Stimulated activated CD4-positive, alpha-beta T cell treated with anti-CD3 and anti-CD28 coated beads, Interleukin-2, amount 100 ng/mL, for 24 hours (primary cell): ENCODE results near the gene TUBGCP2.

ENCODE experiments used
- DNase-seq, 2 donors: peaks; one replicate each; pipeline ENCODE4 v3.0.0-alpha.2; 2020

TUBGCP2 gene, protein sequence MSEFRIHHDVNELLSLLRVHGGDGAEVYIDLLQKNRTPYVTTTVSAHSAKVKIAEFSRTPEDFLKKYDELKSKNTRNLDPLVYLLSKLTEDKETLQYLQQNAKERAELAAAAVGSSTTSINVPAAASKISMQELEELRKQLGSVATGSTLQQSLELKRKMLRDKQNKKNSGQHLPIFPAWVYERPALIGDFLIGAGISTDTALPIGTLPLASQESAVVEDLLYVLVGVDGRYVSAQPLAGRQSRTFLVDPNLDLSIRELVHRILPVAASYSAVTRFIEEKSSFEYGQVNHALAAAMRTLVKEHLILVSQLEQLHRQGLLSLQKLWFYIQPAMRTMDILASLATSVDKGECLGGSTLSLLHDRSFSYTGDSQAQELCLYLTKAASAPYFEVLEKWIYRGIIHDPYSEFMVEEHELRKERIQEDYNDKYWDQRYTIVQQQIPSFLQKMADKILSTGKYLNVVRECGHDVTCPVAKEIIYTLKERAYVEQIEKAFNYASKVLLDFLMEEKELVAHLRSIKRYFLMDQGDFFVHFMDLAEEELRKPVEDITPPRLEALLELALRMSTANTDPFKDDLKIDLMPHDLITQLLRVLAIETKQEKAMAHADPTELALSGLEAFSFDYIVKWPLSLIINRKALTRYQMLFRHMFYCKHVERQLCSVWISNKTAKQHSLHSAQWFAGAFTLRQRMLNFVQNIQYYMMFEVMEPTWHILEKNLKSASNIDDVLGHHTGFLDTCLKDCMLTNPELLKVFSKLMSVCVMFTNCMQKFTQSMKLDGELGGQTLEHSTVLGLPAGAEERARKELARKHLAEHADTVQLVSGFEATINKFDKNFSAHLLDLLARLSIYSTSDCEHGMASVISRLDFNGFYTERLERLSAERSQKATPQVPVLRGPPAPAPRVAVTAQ

DNA sequence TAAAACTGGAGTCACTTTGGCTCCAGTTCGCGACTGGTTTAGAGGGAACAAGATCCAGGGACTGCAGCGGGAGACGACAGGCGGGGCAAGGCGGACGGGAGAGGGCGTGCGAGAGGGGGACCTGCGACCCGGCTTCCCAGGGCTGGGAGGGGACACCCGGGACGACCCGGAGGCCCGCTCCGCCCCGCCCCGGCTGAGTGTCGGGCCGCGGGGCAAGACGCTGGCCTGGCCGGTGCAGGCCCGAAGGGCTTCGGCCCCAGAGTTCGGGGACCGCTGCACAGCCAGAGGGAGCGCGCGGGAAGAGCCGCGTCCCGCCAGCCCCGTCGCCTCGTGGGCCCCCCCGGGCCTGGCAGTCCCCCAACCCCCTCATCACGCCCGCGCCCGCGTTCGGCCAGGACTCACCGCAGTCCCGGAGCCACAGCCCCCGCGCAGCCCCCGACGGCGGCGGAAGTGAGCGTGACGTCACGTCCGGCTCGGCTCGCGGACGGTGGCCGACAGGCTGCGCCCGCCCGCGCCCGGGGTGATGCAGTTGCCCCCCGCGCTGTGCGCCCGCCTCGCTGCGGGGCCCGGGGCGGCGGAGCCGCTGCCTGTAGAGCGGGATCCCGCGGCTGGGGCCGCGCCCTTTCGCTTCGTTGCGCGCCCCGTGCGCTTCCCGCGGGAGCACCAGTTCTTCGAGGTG is at the start of gene TUBGCP2, which contains the start of gene ZNF511:
Gene TUBGCP2, minus strand, starts transcription at position 452 of the 679 bp plus-strand sequence. CDS start 5,931 bp downstream, outside the sequence.
Gene ZNF511, plus strand, starts transcription at position 494 of the 679 bp plus-strand sequence. Its CDS starts 30 bp downstream, at position 524.
- DNase-seq: peak; percentile 87 to 90

GRCh38 chr10:133357285-133358161 is 48.9 kb upstream of the TUBGCP2 start, which contains the start of gene FUOM:
TSS of gene FUOM (minus strand) at chr10:133358019. CDS start at chr10:133358007, 12 bp downstream.
- peak; percentile 73 to 76 for DNase-seq

GRCh38 chr10:133356549-133357284 is 48.0 kb upstream of the TUBGCP2 start:
- DNase-seq: no peak

- DNase-seq: no peak
Measured at GRCh38 chr10:133355991-133356390, 47.3 kb upstream of the TUBGCP2 start.

DNA sequence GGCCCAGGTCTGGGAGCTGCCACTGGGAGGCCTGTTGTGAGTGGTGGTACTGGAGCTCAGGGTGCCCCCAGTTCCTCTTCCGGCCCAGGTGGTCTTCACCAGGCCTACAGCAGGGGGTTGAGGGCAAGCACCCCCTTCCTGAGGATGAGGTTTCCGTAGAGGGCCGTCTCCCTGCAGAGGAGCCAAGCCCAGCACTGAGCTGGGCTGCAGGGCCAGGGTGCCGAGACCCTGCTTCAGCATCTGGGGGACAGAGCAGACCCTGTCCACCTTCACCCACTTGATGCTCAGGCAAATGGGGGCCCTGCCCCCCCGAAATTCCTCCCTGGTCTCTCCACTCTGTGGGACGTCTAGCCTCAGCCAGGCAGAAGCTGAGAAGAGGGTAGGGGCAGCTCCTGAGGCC is 46.6 kb upstream of the TUBGCP2 start:
- DNase-seq: no peak

DNA sequence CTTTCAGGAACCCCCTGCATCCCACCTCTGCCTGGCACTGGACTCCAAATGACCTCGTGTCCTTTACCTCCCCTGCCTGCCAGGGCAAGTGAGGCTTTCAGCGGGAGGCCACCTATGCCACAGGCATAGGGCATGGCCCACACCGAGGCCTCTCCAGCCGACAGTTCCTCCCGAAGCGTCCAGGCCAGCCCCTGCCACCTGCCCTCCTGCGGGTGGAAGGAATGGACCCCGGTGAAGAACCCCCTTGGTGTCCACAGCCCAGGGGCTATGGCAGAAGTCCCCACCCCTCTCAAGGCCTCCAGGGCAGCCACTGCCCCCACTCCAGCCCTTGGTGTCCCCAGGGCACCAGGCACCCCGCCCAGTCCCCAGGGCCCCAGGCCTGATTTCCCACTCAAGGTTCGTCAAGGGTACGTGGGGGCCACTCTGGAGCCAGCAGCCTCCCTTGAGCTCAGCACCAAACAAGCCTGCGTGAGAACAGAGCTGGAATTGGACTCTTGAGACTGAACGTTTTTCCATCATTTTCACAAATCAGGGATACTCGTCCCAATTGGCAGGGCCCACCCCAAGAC is 46.1 kb upstream of the TUBGCP2 start:
- DNase-seq: no peak

GRCh38 chr10:133353988-133354605 is 45.4 kb upstream of the TUBGCP2 start:
- DNase-seq: no peak

DNA sequence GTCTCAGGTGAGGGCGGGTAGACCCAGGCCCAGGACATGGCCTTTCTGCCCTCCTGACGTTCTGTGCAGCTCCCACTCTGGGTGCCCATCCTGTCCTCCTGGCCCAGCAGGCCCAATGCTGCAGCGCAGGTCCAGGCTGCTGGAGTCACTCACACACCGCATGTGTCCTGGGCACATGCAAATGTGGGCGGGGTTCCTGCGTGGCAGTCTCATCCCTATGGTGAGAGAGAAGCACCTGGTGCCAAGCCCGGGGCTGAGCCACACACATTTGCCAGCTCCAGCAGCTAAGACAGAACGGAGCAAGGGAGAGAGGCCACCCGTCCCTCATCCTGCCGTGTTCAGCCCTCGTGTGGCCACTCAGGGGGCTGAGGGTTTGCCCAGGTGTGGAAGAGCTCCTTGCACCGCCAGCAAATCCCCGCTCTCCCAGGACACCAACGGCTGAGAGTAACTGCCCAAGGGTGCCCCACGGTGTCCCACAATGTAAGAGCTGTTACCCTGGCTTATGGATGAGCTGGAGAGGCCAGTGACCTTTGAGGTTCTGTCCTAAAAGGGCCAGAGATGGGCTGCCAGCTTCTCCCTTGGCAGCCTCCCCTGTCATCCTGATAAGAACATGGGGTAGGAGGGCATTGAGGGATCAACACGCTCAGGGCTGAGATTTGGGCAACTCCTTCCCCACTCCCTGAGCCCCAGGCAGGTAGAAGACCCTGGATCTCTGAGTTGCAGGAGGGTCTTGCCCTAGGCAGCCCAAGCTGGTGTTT is 44.7 kb upstream of the TUBGCP2 start:
- DNase-seq: no peak

- no peak for DNase-seq
Measured at GRCh38 chr10:133351408-133352318, 43.0 kb upstream of the TUBGCP2 start.

DNA sequence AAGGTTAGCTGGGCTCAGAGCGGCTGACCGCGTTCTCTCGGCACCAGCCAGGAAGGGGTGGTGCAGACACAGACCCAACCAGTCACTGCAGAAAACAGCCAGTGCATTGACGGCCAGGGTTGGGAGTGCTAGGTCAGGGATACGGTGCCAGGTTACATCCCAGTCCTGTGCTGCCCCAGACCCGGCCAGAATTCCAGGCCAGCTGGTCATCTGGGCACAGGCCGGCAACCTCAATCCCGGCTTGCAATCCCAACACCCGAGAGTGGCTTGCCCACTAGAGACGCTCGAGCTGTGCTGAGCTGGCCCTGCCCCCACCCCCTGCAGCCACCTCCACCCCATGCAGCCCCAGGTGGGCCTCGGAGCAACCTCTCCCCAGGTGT is 42.3 kb upstream of the TUBGCP2 start:
- DNase-seq: no peak

- no peak for DNase-seq
Measured at GRCh38 chr10:133350283-133350949, 41.7 kb upstream of the TUBGCP2 start.

DNA sequence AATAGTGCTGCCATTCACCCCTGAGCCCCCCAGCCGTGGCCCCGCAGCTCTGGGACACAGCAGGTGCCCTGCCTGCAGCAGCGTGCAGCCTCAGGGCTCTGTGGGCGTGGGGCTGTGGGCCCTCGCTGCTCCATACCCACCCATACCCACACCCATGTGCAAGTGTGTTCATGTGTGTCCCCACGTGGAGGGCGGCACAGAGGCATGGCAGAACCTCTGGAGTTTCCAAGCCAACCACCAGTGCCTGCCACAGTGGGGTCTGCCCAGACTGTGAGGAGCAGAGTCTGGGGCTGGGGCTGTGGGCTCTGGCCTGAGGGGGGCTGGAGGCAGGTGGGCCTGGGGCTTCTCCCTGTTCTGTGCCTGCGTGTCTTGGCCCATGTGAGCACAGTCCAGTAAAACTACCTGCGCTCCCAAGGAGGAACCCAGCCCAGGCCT is 40.9 kb upstream of the TUBGCP2 start:
- no peak for DNase-seq

GRCh38 chr10:133349160-133349568 is 40.5 kb upstream of the TUBGCP2 start:
- no peak for DNase-seq

- DNase-seq: no peak
Measured at GRCh38 chr10:133347710-133348517, 39.2 kb upstream of the TUBGCP2 start.

- DNase-seq: no peak
Measured at GRCh38 chr10:133346413-133346812, 37.7 kb upstream of the TUBGCP2 start.

- DNase-seq: no peak
Measured at GRCh38 chr10:133344236-133344635, 35.6 kb upstream of the TUBGCP2 start.

DNA sequence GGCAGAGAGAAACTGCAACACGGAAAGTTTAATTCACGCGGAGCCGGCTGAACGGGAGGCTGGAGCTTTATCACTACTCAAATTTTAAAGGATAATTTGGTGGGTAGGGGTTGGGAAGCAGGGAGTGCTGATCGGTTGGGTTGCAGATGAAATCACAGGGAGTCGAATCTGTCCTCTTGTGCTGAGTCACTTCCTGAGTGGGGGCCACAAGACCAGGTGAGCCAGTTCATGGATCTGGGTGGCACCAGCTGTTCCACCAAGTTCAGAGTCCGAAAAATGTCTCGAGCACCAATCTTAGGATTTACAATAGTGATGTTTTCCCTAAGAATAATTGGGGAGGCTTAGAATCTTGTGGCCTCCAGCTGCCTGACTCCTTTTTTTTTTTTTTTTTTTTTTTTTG is 34.9 kb upstream of the TUBGCP2 start:
- no peak for DNase-seq
